GM13976 (cell line): ENCODE measurements around the gene UQCR11.
"Not testable (repeated sequence)": the region's sequence is repeated elsewhere in the genome, so short reads cannot be mapped to it uniquely, and the experiment has no call there.

Experiments
- DNase-seq: peaks from one replicate; pipeline ENCODE4 v3.0.0; 2012; ENCODE audit warnings: low spot score
- CTCF ChIP-seq: IDR thresholded peaks from 2 replicates; pipeline ENCODE4 v1.5.1; 2012; ENCODE audit warnings: borderline replicate concordance, mild to moderate bottlenecking; ENCODE audit not compliant: insufficient read depth; ENCODE audit errors: extremely low read depth, missing control alignments, control extremely low read depth
- in situ Hi-C: fragments of 300-500 bp; cut with MboI; formaldehyde crosslinking; loops from one replicate; pipeline ENCODE4 v1.12.0; 2022; ENCODE audit warnings: low sequenced_read_pairs, mixed read lengths, inconsistent platforms; ENCODE audit not compliant: unreplicated experiment

The UQCR11 gene

GRCh38 chr19:1646659-1647453 lies 41.6 kb upstream of the UQCR11 start:
- in situ Hi-C loops: no loop called here
- no peak for TF ChIP-seq CTCF
- no peak for DNase-seq

GRCh38 chr19:1646149-1646548 lies 40.9 kb upstream of the UQCR11 start:
- TF ChIP-seq CTCF: no peak
- DNase-seq: no peak
- in situ Hi-C loops: no loop called here

- in situ Hi-C loops: no loop called here
- no peak for TF ChIP-seq CTCF
- no peak for DNase-seq
Measured at GRCh38 chr19:1645299-1645698, 40.0 kb upstream of the UQCR11 start.

GRCh38 chr19:1644070-1644469 lies 38.8 kb upstream of the UQCR11 start:
- no peak for DNase-seq
- TF ChIP-seq CTCF: no peak
- in situ Hi-C loops: no loop called here

GRCh38 chr19:1640893-1641448 lies 35.7 kb upstream of the UQCR11 start:
- in situ Hi-C loops, DNase-seq: not testable (repeated sequence)

GRCh38 chr19:1636325-1637236 lies 31.3 kb upstream of the UQCR11 start:
- DNase-seq: no peak
- no peak for TF ChIP-seq CTCF
- in situ Hi-C loops: no loop called here

GRCh38 chr19:1634938-1635243 lies 29.6 kb upstream of the UQCR11 start:
- no peak for DNase-seq
- in situ Hi-C loops: no loop called here
- TF ChIP-seq CTCF: no peak
